ENCODE results near the gene CAMKK1.

Gene CAMKK1

DNA sequence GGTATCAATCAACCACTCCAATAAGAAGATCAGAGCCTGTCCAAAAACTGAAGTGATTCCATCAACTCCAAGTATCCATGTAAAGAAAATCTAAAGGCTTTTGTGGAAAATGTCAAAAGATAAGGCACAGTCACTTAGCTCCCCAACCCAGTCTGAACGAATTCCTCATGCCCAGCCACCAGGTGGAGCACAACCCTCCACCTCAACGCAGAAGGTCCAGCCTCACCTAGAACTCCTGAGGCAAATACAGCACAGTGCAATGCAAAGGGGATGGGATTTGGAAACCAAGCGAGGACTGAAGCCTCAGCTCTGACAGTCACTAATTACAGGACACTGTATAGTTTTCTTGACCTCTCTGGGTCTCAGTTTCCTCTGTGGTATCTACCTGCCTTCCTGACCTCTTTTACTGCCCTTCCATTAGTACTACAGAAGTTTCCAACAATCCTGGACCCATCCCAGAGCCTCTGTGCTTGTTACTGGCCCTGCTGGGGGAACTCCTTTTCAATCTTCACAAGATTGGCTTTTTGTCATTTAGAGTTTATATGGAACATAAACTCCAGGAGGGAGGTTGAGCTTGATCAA is 48.8 kb downstream of the CAMKK1 start:
- DNase-seq = peak; percentile 80

DNA sequence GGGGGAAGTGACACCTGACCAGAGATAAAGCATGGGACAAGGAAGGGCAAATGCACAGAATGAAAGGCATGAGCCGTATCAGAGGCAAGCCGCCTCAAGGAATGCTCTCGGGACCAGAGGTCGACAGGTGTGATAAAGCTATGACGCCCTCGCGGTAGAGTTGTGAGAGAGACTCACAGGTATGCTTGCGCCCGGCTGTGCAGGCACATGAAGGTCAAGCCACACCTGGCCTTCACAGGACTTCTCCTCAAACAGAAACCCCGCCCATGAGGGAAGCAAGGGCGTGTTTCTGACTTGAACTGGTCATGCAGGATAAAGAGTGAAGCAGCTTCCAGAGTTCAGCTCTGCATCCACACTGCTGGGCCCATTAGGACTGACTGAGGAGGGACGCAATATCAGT is 54.6 kb downstream of the CAMKK1 start:
- DNase-seq = no peak

DNA sequence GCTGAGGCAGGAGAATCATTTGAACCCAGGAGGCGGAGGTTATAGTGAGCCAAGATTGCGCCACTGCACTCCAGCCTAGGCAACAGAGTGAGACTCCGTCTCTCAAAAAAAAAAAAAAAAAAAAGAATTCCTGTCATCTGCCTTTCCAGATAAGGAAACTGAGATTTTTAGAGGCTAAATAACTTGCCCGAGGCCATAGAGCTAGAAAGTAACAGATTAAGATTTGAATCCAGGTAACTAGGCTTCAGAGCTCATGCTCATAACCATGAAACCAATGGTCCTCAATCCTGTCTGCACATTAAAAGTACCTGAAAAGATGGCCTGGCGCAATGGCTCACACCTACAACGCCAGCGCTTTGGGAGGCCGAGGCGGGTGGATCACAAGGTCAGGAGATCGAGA is 56.3 kb downstream of the CAMKK1 start:
- DNase-seq = no peak

DNA sequence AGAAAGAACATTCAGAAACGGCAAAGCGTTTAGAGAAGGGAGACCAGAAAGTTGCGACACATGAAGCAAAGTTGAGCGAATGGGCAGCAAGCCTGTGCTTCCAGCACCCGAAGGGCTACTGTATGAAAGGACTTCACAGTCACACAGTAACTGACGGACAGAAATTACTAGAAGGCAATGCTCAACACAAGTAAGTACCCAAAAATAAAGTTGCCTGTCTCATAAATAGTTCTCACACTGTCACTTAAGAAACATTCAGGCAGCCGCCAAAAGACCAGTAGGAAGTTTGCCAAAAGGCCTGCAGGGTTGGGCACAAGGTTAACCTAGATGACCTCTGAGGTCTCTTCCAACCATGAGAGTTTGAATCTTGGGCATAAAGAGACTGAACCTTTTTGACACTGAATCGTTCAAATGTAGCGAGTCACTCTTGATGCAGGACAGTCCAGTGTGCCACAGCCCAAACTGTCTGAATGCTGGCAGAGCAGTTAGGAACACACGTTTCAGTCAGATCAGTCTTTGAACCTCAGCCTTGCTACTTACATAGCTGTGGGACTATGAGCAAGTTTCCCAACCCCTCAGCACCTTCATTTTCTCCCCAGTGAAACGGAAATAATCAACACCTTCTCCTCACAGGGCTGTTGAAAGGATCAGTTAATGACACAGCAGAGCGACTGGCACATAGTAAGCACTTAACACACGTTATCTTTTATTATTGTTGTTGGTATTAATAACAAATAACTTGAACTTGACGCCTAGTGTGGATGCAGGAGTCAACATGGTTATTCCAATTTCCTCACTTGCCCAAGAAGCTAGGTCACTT is 57.2 kb downstream of the CAMKK1 start:
- no peak for DNase-seq

DNA sequence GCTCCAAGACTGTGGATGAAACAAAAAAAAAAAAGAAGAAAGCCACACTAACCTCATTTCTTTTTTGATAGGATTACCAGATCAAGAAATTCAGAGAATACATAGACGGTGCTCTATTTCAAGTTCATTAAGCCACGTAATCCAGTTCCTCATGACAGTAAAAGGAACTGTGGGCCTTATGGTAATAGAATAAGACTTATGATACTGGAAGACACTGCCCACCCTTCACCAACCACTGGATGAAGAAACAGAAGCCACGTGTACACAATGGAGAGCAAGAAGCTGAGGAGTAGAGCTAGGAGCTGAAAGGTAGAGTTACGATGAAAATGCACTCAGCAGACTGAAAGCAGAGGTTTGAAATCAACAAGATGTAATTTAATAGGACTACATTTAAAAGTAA is 58.0 kb downstream of the CAMKK1 start:
- peak; percentile 32 for DNase-seq

DNA sequence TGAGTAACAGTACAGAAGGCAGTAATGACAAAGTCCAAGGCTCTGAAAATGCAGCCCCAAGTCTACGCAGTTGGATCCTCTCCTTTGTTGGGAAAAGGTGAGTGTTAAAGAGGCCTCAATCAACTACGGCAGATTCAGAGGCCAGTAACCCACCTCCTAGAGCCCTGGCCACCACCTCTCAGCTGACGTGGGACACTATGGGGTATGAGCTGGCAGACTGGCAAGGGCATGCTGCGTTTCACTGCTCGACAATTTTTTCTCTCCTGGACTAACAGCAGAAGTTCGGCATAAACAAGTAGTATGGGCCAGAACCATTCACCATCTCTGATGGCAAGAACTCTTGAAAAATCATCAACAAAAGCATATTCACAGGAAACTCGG is 64.0 kb downstream of the CAMKK1 start:
- DNase-seq = no peak

DNA sequence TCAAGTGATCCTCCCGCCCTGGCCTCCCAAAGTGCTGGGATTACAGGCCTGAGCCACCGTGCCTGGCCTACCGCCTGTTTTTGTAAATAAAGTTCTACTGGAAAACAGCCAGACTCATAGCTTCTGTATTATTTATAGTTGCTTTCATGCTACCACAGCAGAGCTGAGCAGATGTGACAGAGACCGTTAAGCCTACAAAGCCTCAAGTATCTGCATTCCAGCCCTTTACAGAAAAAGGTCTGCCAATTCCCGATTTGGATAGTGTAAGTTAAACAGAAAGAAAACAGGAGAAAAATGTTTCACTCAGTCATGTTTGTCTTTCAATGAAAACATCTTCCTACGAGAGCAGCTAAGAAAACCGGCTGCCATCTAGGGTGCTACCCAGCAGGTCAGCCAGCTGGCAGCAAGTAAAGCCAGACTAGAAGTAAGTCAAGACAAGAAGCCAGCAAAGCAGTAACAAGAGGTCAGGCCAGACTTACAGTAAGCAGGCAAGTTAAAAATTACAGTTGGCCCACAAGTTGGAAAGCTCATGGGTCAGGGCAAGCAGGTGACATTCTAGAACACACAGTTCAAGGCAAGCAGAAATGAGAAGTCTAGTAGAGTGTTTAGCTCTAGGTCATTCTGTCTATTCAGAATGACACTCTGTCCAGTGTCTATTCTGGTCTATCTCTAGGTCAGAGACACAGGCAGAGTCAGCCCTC is 64.6 kb downstream of the CAMKK1 start:
- DNase-seq = no peak

DNA sequence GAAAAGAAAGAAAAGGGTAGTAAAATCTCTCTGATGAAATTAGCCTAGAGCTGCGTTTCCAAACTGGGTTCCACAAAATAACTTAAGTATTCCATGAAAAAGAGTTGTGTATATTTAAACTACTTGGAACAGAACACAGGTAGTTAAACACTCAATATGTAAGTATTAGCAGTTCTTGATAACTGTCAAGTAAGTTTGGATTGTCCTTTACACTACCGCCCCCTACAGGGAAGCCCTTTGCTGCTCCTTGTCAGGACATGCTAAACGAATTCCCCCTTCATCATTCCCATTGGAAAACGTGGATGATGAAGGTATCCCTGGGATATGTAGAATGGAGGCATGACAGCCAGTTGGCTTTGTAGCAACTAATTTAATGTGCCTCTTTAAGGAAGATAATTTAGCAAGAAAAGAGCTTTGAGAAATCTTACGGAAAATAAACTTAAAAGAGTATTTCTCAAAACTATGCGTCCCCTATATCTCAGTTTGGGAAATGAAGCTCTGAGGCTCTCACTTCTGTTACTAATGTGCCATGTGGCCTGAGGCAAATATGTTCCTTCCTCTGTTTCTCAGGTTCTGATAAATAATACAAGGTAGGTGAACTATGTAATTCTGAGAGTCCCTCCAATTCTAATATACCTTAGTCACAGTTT is 65.6 kb downstream of the CAMKK1 start:
- peak; percentile 89 for DNase-seq

DNA sequence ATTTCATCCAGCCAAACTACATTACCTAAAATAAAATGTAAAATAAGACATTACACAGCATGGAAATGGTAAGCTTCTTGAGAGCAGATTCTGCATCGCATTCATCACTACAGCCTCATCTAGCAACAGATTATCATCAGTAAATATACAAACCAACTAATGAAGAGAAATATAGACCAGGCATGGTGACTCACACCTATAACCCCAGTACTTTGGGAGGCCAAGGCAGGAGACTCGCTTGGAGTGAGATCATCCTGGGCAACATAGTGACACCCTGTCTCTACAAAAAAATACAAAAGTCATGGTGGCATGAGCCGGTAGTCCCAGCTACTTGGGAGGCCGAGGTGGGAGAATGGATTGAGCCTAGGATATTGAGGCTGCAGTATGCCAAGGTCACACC is 66.7 kb downstream of the CAMKK1 start:
- no peak for DNase-seq

DNA sequence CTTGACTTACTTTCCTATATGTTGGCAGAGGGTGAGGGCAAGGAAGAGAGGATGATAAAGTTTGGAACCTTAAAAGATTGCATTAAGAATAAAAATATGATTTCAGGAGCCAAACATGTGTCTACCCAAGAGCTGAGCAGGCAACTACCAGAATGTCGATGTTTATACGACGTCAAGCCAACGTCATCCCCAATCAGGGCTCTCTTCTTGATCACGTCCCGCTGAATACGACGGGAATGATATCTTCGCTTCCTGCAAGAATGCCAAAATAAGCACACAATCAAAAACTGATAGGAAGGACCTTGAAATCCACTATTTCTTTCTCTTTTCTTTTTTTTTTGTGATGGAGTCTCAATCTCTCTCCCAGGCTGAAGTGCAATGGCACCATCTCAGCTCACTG is 71.8 kb downstream of the CAMKK1 start:
- DNase-seq = no peak

DNA sequence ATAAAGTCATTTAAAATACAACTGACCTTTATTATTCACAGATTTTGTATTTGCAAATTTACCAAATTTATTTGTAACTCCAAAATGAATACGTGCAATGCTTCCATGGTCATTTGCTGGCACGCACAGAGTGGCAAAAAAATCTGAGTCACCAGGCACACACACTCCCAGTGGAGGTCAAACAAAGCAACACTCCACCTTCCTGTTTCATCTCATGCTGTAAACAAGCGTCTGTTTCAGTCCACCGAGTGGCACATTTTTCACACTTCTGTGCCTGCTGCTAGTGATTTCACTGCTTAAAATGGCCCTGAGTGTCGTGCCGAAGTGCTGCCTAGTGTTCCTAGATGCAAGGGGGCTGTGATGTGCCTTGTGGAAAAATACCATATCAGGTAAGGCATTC is 74.1 kb downstream of the CAMKK1 start:
- DNase-seq = no peak

DNA sequence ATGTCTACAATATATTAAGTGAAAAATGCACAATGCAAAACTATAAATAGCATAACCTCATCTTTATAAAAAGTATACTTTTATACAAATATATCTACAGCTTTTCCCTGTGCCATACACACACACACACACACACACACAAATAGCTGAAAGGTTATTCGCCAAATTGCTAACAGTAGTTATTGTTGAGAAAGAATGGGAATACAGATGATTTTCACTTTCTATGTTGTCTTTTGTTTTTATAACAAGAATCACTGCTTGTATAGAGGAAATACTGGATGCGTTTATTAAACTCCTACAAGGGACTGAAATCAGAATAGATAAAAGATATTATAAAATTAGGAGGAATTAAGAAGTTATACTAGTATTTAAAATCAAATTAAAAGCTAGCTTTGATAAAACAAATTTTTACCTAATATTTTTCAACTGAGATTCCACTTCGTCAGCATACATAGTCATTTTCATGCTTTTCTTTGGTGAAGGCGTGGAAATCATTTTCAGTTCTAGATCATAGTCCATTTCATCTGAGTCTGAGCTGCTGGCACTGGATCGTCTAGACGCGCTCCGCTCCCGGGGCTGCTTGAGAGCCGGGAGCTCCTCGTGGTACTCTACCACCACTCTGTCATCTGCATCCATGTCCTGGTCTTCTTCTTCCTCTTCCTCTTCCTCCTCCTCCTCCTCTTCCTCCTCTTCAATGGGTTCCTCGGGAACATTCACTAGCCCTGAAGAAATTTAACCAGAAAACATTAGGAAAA is 74.8 kb downstream of the CAMKK1 start:
- DNase-seq = no peak

DNA sequence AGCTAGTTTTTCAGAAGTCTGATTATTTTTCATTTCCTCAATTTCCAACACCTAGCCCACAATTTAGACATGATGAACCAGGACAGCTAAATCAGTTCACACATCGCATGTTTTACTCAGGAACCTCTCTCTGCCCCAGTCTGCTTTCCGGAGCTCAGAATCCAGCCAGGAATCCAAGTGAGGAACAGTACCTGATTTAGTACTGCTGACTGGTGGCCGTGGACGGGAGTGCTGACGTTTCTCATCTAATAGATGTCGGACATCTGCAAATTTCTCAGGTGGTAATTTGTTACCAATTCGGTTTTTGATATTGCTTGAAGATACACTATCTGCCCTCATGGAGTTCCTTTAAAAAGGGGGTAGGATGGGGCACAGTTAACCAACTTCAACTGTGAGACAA is 76.9 kb downstream of the CAMKK1 start:
- DNase-seq = no peak

DNA sequence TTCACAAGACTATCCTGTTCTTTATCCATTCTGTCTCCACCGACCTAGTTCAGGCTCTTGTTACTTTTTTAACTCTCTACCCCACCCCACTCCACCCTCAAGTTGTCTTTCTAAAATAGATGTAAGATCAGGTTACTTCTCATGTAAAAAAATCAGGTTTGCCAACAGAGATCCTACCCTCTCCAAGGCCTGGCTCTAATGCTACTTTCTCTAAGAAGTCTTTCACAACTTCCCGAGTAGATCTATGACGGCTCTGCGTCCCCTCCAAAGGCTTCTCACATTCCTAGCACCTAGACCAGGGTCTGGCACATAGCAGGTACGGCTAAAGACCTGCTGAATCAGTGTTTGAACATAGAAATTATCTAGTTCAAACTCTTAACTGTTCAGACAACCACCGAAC is 77.7 kb downstream of the CAMKK1 start:
- no peak for DNase-seq

DNA sequence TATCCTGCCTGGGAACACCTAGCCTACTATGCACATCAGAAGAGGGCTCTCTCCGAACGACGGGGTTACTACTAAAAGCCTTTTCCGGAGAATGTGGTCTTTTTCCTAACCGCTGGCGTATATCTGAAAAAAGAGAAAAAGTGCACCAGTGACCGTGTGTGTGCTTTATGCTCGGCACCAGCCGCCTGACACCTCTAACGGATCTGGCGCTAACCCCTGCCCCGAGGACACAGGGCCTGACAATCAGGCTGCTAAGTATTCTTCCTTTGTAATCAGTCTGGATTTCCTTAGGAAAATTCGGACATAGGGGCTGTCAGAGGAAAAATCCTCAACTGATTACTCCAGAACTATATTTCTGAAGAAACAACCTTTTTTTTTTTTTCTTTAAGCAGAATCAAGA is 78.5 kb downstream of the CAMKK1 start:
- DNase-seq = no peak

DNA sequence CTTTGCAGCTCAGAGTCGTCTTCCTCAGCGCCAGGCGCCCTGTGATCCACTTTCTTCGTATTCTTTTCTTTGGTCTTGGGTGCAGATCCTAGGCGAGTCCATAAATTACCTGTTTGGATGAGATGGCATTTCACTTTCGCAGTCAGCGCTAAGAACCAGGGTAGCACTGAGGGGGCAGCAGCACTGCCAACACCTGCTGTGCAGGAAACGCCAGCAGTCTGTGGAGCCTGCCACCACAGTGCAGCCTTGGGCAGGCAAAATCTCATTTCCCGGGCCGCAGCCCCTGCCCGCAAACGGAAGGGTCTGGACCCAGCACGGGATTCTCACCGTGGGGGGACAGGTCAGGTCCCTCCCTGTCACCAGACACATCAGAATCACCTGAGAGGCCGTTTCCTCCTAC is 79.7 kb downstream of the CAMKK1 start:
- DNase-seq = no peak

DNA sequence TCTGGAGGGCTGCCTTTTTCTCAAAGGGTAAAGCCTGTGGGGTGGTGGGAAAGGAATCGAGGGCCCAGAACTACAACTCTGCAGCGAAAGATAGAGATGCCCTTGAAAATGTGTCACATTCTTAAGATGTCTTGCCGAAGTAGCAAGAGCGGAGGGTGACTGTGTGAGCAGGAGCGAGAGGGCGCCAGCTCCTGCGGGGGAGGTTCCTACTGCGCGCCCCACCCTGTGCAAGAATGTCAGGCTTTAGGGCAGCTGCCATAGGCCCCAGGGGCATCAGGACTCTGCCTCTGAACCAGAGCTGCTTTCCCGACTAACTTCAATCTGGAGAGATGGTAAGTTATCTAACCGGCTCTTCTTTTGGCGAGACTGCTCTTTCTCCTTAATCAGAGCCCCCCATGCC is 80.1 kb downstream of the CAMKK1 start:
- no peak for DNase-seq

DNA sequence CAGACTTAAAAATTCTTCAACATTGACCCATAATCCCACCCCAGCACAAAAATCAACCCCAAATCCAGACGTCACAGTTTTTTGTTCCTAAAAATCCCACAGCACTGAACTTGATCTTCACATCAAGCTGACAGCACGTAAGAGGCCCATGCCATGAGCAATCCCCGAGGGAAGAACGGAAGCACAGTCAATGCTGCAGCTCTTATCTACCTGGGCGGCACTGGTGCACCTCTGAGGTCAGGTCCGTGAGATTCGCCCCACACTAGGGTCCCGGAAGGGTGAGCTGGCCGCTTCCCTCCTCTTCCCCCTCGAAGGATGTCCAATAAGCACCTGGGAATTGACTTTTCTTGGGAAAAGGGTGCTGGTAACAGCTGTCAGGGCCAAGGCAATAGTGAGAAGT is 80.6 kb downstream of the CAMKK1 start:
- no peak for DNase-seq
